ENCODE data around the gene ZFYVE28.

GRCh38 chr4:2446656-2447564, 28.5 kb upstream of the ZFYVE28 start:
- TF ChIP-seq CTCF (IDR thresholded peaks at IDR 0.05) = no peak
- no peak for TF ChIP-seq POLR2AphosphoS5 (IDR thresholded peaks at IDR 0.05)
